ENCODE data around the gene HSF5. TPM values are rescaled to one million over a fixed set of nuclear protein-coding genes. Genes with fewer than 3 reads are reported as not detected.

The HSF5 gene
- total RNA-seq, 1 experiment from 2014 or later = not detected

- no peaks in the 10 kb centered on the region for H3K4me1 ChIP-seq (ENCODE audit: insufficient read depth, low read length)
- Mint-ChIP-seq H3K4me3 (no peak overlapping the region), H3K4me1 (no peaks in the 10 kb centered on the region), H3K9me3 (peaks cover 7 to 9% of the 10 kb centered on the region in 2 experiments), H3K36me3 (ENCODE audit: insufficient read depth in 1 of 3, low read depth in 3 of 3) (peaks cover 0 to 5% (median 0%) of the 10 kb centered on the region in 3 experiments; a peak in 2 of 7 replicates), H3K27me3 (ENCODE audit: low read depth) (peaks cover 2% of the 10 kb centered on the region; the same call in 1 of the 2 replicates), H3K27ac (no peak overlapping the region)
- no peak overlapping the region for H2BK15ac ChIP-seq (ENCODE audit: low read depth, low read length)
- WGBS (ENCODE audit: extremely low coverage, insufficient read length, low lambda C conversion rate) = no CpG with 5 or more reads among the region's 1 CpG
- no peak overlapping the region for H3T11ph ChIP-seq (ENCODE audit: low read length)
- no peaks in the 10 kb centered on the region for H3K27me3 ChIP-seq (ENCODE audit: insufficient read depth, low read length)
- H4K91ac ChIP-seq (ENCODE audit: insufficient read length, low read depth, low read length) = no peak overlapping the region
- no peaks in the 10 kb centered on the region for H3K9me3 ChIP-seq (ENCODE audit: control insufficient read depth, low read depth, low read length)
- no peak overlapping the region for H3K9ac ChIP-seq (ENCODE audit: extremely low read depth, insufficient read length, low read length)
- H3K79me1 ChIP-seq (ENCODE audit: insufficient read depth, low read depth, low read length, poor library complexity, severe bottlenecking) = no peaks in the 10 kb centered on the region
- no peak overlapping the region for H2BK5ac ChIP-seq (ENCODE audit: insufficient read length, low read length)
- H3K4ac ChIP-seq (ENCODE audit: low read depth, low read length) = no peak overlapping the region
- no peak overlapping the region for H3K23ac ChIP-seq (ENCODE audit: insufficient read length, low read depth, low read length)
- no peaks in the 10 kb centered on the region for H3K79me2 ChIP-seq (ENCODE audit: insufficient read depth, low read length)
- no peak for DNase-seq
- H3K23me2 ChIP-seq (ENCODE audit: insufficient read length, low read depth, low read length, poor library complexity, severe bottlenecking) = no peaks in the 10 kb centered on the region
- H3K27ac ChIP-seq (ENCODE audit: insufficient read length, low read depth, low read length) = no peak overlapping the region
- no peak overlapping the region for H3K56ac ChIP-seq (ENCODE audit: insufficient read length, low read depth, low read length)
- no peak overlapping the region for H2AK5ac ChIP-seq (ENCODE audit: insufficient read length, low read length)
- H4K8ac ChIP-seq (replicated peaks; ENCODE audit: insufficient read length, low read depth, low read length) = no peak overlapping the region
- H2AFZ ChIP-seq (ENCODE audit: low read length) = no peak overlapping the region
- no peak overlapping the region for H2BK20ac ChIP-seq (ENCODE audit: low read depth, low read length, poor library complexity, severe bottlenecking)
- no peak overlapping the region for H3K18ac ChIP-seq (ENCODE audit: insufficient read length, low read depth, low read length)
- no peak overlapping the region for H2BK12ac ChIP-seq (ENCODE audit: insufficient read length, low read depth, low read length)
- no peaks in the 10 kb centered on the region for H4K20me1 ChIP-seq (ENCODE audit: control insufficient read depth, insufficient read depth, insufficient read length)
- H4K5ac ChIP-seq (ENCODE audit: insufficient read length, low read depth, low read length) = no peak overlapping the region
- no peak for TF ChIP-seq CTCF (conservative IDR thresholded peaks at IDR 0.05)
- no peak overlapping the region for H2BK120ac ChIP-seq (ENCODE audit: low read depth, low read length, poor library complexity, severe bottlenecking)
- no peak overlapping the region for H3K14ac ChIP-seq (ENCODE audit: insufficient read depth, low read length)
- no peak overlapping the region for H3K4me2 ChIP-seq (ENCODE audit: insufficient read depth, insufficient read length, low read length)
Measured at GRCh38 chr17:58452738-58453137, 35.5 kb downstream of the HSF5 start.

All from H9 (cell line).